ENCODE results near the gene PLA2G4B. TPM values are rescaled to one million over a fixed set of nuclear protein-coding genes. Genes with fewer than 3 reads are reported as not detected.

The PLA2G4B gene
- total and polyA plus RNA-seq, 2 of the 8 experiments (the other 6 are each of a cell fraction or from before 2014, with no cell fraction given): 4.2 to 9.2 TPM

DNA sequence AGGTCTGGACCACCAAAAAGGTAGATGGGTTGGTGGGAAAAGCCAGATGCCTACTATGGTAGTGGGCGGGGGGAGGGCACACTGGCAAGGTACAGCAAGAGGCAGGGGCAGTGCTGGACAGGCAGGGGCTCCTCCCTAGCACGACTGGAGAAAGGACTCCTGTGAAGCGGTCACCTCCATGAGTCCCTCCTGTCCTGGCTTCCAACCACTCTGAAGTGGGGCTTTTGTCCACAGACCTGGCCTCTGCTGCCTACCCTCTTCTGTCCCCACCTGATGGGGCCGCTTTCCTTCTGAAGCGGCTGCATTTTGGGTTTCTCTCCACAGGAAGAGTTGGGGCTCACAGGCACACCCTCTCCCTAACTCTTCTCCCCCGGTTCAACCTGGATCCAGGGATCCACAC, 57.9 kb downstream of the PLA2G4B start:
- H3K4me1 ChIP-seq (replicated peaks in 1 of 4; ENCODE audit: control insufficient read depth in 3 of 4, insufficient read depth in 4 of 4, low read length in 3 of 4): peaks cover 0 to 2% (median 0%) of the 10 kb centered on the region in 4 experiments; a peak in 1 of 7 replicates
- H2BK120ac ChIP-seq (replicated peaks; ENCODE audit: low read depth, low read length): no peak overlapping the region
- H3K36me3 ChIP-seq (ENCODE audit: control insufficient read depth in 2 of 4, insufficient read depth in 4 of 4, low read length in 3 of 4): peaks cover 3 to 11% (median 7%) of the 10 kb centered on the region in 4 experiments; a peak in 4 of 8 replicates
- no peaks in the 10 kb centered on the region for H3K9me3 ChIP-seq (ENCODE audit: insufficient read depth in 2 of 2, low read depth in 1 of 2, low read length in 1 of 2)
- H3K27ac ChIP-seq (ENCODE audit: low read depth, low read length): no peak overlapping the region
- H4K20me1 ChIP-seq (replicated peaks in 1 of 2; ENCODE audit: control insufficient read depth in 1 of 2, insufficient read depth in 2 of 2, low read length in 2 of 2): no peaks in the 10 kb centered on the region
- no peak overlapping the region for H4K8ac ChIP-seq (ENCODE audit: extremely low read depth, insufficient read depth, low read length)
- CTCF ChIA-PET (ENCODE audit: partially characterized antibody): interaction anchor here (1.0 to 2.5 kb wide), 5 partner anchors 8 to 53 kb away, joined by 3 to 24 read pairs (median 3); no protein-coding TSS in a partner anchor
- no peak overlapping the region for H3K9ac ChIP-seq (replicated peaks in 1 of 4; ENCODE audit: extremely low read depth in 1 of 4, low read depth in 3 of 4, low read length in 3 of 4)
- no peak overlapping the region for H3K18ac ChIP-seq (ENCODE audit: extremely low read depth, low read length)
- POLR2A ChIA-PET (ENCODE audit: partially characterized antibody): interaction anchor here (1.2 kb wide), 1 partner anchor 15 kb away, joined by 4 read pairs; no protein-coding TSS in a partner anchor
- no peak overlapping the region for H4K91ac ChIP-seq (replicated peaks; ENCODE audit: insufficient read length, low read length)
- H3K23ac ChIP-seq (ENCODE audit: insufficient read length): no peak overlapping the region
- H3K56ac ChIP-seq (replicated peaks; ENCODE audit: insufficient read length, low read depth, low read length): no peak overlapping the region
- FAIRE-seq (no peak), DNase-seq (ENCODE audit: low read depth in 1 of 2, low spot score in 2 of 2) (no peak)
- H3K4me3 ChIP-seq (ENCODE audit: extremely low read depth in 1 of 4, insufficient read depth in 2 of 4, low read depth in 3 of 4, low read length in 4 of 4): no peak overlapping the region
- H3K79me1 ChIP-seq (ENCODE audit: low read depth, low read length): no peaks in the 10 kb centered on the region
- H2AK5ac ChIP-seq (ENCODE audit: low read depth, low read length): no peak overlapping the region
- no peak overlapping the region for H2BK15ac ChIP-seq (ENCODE audit: low read length)
- H3K27me3 ChIP-seq (replicated peaks in 1 of 4; ENCODE audit: control insufficient read depth in 3 of 4, extremely low read depth in 1 of 4, insufficient read depth in 3 of 4, low read length in 3 of 4): no peaks in the 10 kb centered on the region
- H2AFZ ChIP-seq (ENCODE audit: low read length): no peak overlapping the region
- no peak overlapping the region for H2BK5ac ChIP-seq (ENCODE audit: low read depth, low read length)
- H3K14ac ChIP-seq (ENCODE audit: insufficient read length): no peak overlapping the region
- H3K4me2 ChIP-seq (ENCODE audit: insufficient read depth in 1 of 2, low read depth in 2 of 2, low read length in 2 of 2): no peak overlapping the region
- no peak overlapping the region for H2BK12ac ChIP-seq (ENCODE audit: low read depth, low read length)
- no peak overlapping the region for H3K4ac ChIP-seq (replicated peaks; ENCODE audit: insufficient read length, low read depth, low read length)
- H3K23me2 ChIP-seq (ENCODE audit: low read depth, low read length): no peaks in the 10 kb centered on the region
- 82% methylated on average over 6 of the region's 6 CpGs; no CpG with 5 or more reads in 1 of the 2 experiments for WGBS, 2 experiments (ENCODE audit: extremely low coverage in 1 of 2, insufficient coverage in 1 of 2, insufficient read length in 1 of 2, insufficient replicate concordance in 2 of 2, low coverage in 1 of 2, low lambda C conversion rate in 2 of 2, missing lambda C conversion rate in 1 of 2)
- H3K79me2 ChIP-seq (ENCODE audit: control insufficient read depth in 1 of 2, insufficient read depth in 2 of 2, low read length in 2 of 2): no peaks in the 10 kb centered on the region
- H4K5ac ChIP-seq (ENCODE audit: insufficient read length, low read depth, low read length): no peak overlapping the region
- H2BK20ac ChIP-seq (ENCODE audit: low read length): no peak overlapping the region
- TF ChIP-seq RBBP5 (IDR thresholded peaks at IDR 0.05; ENCODE audit: borderline replicate concordance, low read depth, low read length): no peak
- TF ChIP-seq, protein P1, sequence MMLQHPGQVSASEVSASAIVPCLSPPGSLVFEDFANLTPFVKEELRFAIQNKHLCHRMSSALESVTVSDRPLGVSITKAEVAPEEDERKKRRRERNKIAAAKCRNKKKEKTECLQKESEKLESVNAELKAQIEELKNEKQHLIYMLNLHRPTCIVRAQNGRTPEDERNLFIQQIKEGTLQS (IDR thresholded peaks at IDR 0.05; ENCODE audit: insufficient read depth, low read depth, low read length): no peak
